ENCODE data around the gene ERAL1.
"Not testable (repeated sequence)": the region's sequence is repeated elsewhere in the genome, so short reads cannot be mapped to it uniquely, and the experiment has no call there.

The ERAL1 gene

DNA sequence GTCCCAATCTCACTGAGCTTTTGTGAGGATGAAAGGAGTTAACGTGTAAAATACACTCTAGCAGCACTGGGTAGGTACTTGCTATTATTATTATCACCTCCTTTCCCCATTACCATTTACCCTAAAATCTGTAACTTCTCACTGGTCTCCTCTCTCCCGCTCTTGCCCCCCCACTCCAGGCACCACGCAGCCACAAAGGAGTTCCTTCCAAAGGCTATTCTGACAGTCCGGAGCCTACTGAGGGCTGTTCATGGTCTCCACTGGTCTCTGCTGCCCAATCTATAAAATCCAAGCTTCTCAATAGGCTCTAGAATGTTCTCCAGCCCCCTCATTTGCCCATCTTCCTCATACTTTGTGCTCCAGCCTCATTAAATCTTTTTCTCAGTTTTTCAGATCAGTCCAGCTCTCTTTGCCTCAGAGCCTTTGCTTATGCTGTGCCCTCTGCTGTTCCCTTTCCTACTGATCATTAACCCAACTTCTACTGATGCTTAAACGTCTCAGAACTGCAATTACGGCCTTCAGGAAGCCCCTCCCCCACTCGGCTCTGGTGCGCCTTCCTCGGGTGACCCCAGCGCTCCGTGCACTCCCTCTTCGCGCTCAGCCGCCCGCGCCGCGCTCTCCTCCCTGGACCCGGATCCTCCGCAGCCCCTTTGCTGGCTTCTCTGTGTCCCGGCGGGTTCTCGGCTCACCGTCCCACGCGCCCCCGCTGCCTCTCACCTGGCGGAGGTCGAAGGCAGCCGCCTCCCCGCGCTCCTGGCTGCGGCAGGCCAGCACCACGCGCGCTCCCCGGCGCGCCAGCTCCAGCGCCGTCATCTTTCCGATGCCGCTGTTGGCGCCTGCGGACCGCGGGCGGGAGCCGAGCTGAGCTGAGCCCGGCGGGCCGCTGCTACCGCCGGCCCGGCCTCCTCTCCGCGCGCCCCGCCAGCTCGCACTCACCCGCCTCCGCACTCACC lies 47.3 kb downstream of the ERAL1 start:
- DNase-seq: peak; percentile 79

GRCh38 chr17:28902819-28903545 lies 48.2 kb downstream of the ERAL1 start, which contains the start of gene DHRS13:
Gene DHRS13, minus strand, starts transcription at chr17:28903079. Its CDS starts 135 bp downstream, at chr17:28902944.
- peak; percentile 97 for DNase-seq

GRCh38 chr17:28903546-28903841 lies 48.7 kb downstream of the ERAL1 start:
- DNase-seq: not testable (repeated sequence)

DNA sequence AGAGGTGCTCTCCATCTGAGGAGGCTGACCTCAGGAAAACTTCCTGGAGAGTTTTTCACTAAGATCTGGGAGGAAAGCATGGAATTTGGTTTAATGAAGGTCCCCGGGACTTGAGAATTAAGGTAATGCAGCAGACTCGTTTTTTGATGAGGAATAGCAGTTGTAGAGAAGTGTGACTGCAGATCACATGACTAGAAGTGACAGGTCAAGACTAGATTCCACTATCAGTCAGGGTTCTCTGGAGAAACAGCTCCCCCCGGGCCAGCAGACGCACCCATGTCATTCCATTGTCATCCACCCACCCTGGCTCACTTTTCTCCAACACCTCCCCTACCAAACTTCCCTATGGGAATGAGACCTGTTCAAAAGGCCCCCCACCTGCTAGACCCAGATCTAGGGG lies 50.0 kb downstream of the ERAL1 start:
- DNase-seq: no peak

DNA sequence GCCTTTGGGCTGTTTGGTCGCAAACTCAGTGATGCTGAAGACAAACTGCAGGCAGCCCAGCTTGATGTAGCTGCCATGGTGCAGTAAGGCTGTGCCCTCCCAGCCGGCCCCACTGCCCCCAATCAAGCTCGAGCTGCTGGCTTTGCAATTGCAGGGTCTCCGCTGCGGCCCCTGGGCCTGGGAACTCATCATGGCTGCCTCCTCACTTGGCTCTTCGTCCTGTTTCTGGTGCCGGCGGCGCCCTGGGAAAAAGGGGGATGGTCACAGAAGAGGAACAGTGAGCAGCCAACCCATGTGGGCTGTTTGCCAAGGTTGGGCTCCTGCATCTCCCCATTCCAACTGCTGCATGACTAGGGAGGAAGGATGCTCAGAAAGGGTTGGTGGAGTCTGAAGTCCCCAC lies 51.5 kb downstream of the ERAL1 start:
- DNase-seq: no peak

- no peak for DNase-seq
Observed at GRCh38 chr17:28906706-28907438, 52.1 kb downstream of the ERAL1 start.

- DNase-seq: no peak
Observed at GRCh38 chr17:28907709-28908475, 53.1 kb downstream of the ERAL1 start.

- DNase-seq: no peak
Observed at GRCh38 chr17:28908640-28909167, 53.9 kb downstream of the ERAL1 start.

DNA sequence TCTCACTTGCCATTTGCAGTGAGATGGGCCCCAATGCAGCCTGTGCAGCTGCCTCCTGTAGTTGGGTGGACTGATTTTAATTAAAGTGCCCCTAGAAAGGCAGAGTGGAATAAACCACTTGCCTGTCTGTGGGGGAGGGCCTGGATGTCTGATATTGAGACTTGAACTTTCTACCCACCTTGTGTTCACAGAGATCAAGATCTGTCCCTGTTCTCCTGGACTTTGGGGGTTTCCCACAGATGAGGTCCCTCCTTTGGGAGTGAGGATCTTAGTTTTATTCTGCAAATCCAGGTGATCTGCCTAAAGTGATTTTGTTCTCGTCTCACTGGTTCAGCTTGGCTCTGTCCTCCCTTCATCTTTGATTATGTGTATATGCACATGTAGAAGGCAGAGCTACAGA lies 55.7 kb downstream of the ERAL1 start:
- no peak for DNase-seq

Measured in activated CD8-positive, alpha-beta memory T cell treated with anti-CD3 and anti-CD28 coated beads, Interleukin-2, amount 50 U/mL, for 48 hours (primary cell).